ENCODE measurements around the gene GZMM.

The GZMM gene

GRCh38 chr19:543910-544608 lies at the start of gene GZMM:
Gene GZMM, plus strand, starts transcription at chr19:544053. Its CDS starts 19 bp downstream, at chr19:544072.
- DNase-seq (ENCODE audit: low spot score) = peak; percentile 79

GRCh38 chr19:494171-495080 lies 49.4 kb upstream of the GZMM start:
- no peak for DNase-seq (ENCODE audit: low spot score)

- DNase-seq (ENCODE audit: low spot score) = no peak
Measured at GRCh38 chr19:495081-495401, 48.8 kb upstream of the GZMM start.

- peak; percentile 30 for DNase-seq (ENCODE audit: low spot score)
Measured at GRCh38 chr19:495402-496111, 48.3 kb upstream of the GZMM start.

- DNase-seq (ENCODE audit: low spot score) = no peak
Measured at GRCh38 chr19:496112-496665, 47.7 kb upstream of the GZMM start, which contains the start of gene MADCAM1. Gene MADCAM1, plus strand, starts transcription at chr19:496486. Its CDS starts 14 bp downstream, at chr19:496500.

GRCh38 chr19:496986-497385 lies 46.9 kb upstream of the GZMM start:
- no peak for DNase-seq (ENCODE audit: low spot score)

GRCh38 chr19:497491-497868 lies 46.4 kb upstream of the GZMM start:
- no peak for DNase-seq (ENCODE audit: low spot score)

GRCh38 chr19:497869-498510 lies 45.9 kb upstream of the GZMM start:
- no peak for DNase-seq (ENCODE audit: low spot score)

- no peak for DNase-seq (ENCODE audit: low spot score)
Measured at GRCh38 chr19:498511-498891, 45.4 kb upstream of the GZMM start.

- no peak for DNase-seq (ENCODE audit: low spot score)
Measured at GRCh38 chr19:498977-499623, 44.8 kb upstream of the GZMM start.

- no peak for DNase-seq (ENCODE audit: low spot score)
Measured at GRCh38 chr19:501646-502045, 42.2 kb upstream of the GZMM start.

GRCh38 chr19:504616-505015 lies 39.2 kb upstream of the GZMM start:
- DNase-seq (ENCODE audit: low spot score) = no peak

GRCh38 chr19:506404-507285 lies 37.2 kb upstream of the GZMM start:
- DNase-seq (ENCODE audit: low spot score) = peak; percentile 97

- peak; percentile 70 for DNase-seq (ENCODE audit: low spot score)
Measured at GRCh38 chr19:507286-508203, 36.3 kb upstream of the GZMM start, which contains the start of gene TPGS1. Gene TPGS1, plus strand, starts transcription at chr19:507497. Its CDS starts 10 bp downstream, at chr19:507507.

GRCh38 chr19:508204-509150 lies 35.4 kb upstream of the GZMM start:
- no peak for DNase-seq (ENCODE audit: low spot score)

- DNase-seq (ENCODE audit: low spot score) = peak; percentile 95
Measured at GRCh38 chr19:510606-511100, 33.2 kb upstream of the GZMM start.

- peak; percentile 89 for DNase-seq (ENCODE audit: low spot score)
Measured at GRCh38 chr19:511101-511851, 32.6 kb upstream of the GZMM start.

Data from CD4-positive, alpha-beta T cell treated with Interleukin-2 at 100 ng/mL for 4 hours (primary cell).